Testis (tissue), 3 donors: ENCODE measurements around the gene GRIK5. TPM values are rescaled to one million over a fixed set of nuclear protein-coding genes. Genes with fewer than 3 reads are reported as not detected.
A peak's percentile ranks its signal among the peaks of the same experiment; 100 is the strongest.

ENCODE experiments used
- DNase-seq: peaks from one replicate; pipeline ENCODE4 v3.0.0-alpha.2; 2019
- H3K27ac ChIP-seq, 2 donors: fragments of 200-600 bp; sonication (generic); one replicate each; pipeline ENCODE4 v1.5.1; 2019
- H3K27me3 ChIP-seq: fragments of 200-600 bp; sonication (generic); one replicate; pipeline ENCODE4 v1.5.1; 2019
- H3K36me3 ChIP-seq: fragments of 200-600 bp; sonication (generic); one replicate; pipeline ENCODE4 v1.5.1; 2017; ENCODE audit warnings: low read depth; ENCODE audit errors: missing control alignments
- H3K4me1 ChIP-seq: fragments of 200-600 bp; sonication (generic); one replicate; pipeline ENCODE4 v1.5.1; 2019
- H3K4me3 ChIP-seq, 2 donors: fragments of 200-600 bp; sonication (generic); one replicate each; pipeline ENCODE4 v1.5.1; 2017 to 2019
- H3K9me3 ChIP-seq: fragments of 200-600 bp; sonication (generic); one replicate; pipeline ENCODE4 v1.5.1; 2017
- POLR2A ChIP-seq: fragments of 450-650 bp; IDR thresholded peaks from one replicate; pipeline ENCODE4 v1.6.1; 2017; ENCODE audit warnings: antibody characterized with exemption, mild to moderate bottlenecking, moderate library complexity
- WGBS, 2 donors: methylation state at CpG; one replicate each; pipeline ENCODE4 v1.1.5; 2018; 5-methylcytosine and 5-hydroxymethylcytosine counted together
- intact Hi-C: fragments of 100-400 bp; cut with DNase I; formaldehyde crosslinking; loops from one replicate; pipeline ENCODE4 v1.15.1; 2023; ENCODE audit warnings: low total_unique reads
- polyA plus RNA-seq: library from polyadenylated mRNA; stranded (reverse); fragments of 350-450 nt; fragmentation: Illumina TruSeq; extraction: RNeasy Lipid Tissue Mini Kit (QIAGEN cat#74804); gene quantifications from one replicate; pipeline ENCODE4 v1.2.3, GENCODE V29; 2014; ENCODE audit warnings: low read depth, low replicate concordance; ENCODE audit not compliant: insufficient read depth
- total RNA-seq, 2 donors: library from RNA; depleted of rRNA; stranded (reverse); fragments of >200 nt; gene quantifications; one replicate each; pipeline ENCODE4 v1.2.3, GENCODE V29; 2016
- TF ChIP-seq, protein P1 (sequence below), 3 experiments: fragments of 450-650 bp in 2 of 3; fragments of 200-600 bp in 1 of 3; sonication (generic) in 1 of 3; IDR thresholded peaks; one replicate each; pipeline ENCODE4 v1.5.1; 2016 to 2019; ENCODE audit warnings: antibody characterized with exemption in 3 of 3, mild to moderate bottlenecking in 2 of 3, moderate library complexity in 1 of 3

GRIK5 gene
- total and polyA plus RNA-seq, 3 donors from 2014 or later: 31.7 to 87.4 (median 43.8) TPM

DNA sequence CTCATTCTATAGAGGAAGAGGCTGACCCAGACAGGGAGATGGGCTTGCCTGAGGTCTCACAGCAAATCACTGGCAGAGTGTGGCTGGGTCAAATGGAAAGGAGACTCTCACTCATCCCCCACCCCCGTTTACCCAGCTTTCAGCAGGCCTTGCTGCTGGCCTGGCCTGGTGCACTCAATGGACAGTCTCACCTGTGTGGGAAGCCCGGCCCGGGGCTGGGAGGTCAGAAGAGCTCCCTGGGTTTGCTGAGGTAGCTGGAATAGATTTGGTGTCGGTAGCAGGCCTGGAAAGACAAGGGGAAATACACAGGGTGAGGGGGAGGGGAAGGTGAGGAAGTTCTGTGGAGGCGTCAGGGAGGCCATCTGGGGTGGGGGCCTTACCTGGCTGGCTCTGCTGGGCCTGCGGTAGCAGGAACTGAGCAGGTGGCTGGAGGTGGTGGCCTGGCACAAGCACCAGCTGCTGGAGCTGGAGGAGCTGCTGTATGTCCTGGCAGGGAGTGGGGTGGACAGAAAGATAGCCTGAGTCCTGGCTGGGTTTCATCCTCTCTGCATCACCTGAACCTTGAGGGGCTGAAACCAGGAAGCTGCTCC, 29.4 kb upstream of the GRIK5 start:
- Histone ChIP-seq H3K27me3 (no peaks in the 10 kb centered on the region), H3K4me1 (no peaks in the 10 kb centered on the region), H3K36me3 (no peaks in the 10 kb centered on the region), H3K4me3 (no peak overlapping the region), H3K27ac (no peak overlapping the region), H3K9me3 (no peaks in the 10 kb centered on the region)
- TF ChIP-seq, protein P1, sequence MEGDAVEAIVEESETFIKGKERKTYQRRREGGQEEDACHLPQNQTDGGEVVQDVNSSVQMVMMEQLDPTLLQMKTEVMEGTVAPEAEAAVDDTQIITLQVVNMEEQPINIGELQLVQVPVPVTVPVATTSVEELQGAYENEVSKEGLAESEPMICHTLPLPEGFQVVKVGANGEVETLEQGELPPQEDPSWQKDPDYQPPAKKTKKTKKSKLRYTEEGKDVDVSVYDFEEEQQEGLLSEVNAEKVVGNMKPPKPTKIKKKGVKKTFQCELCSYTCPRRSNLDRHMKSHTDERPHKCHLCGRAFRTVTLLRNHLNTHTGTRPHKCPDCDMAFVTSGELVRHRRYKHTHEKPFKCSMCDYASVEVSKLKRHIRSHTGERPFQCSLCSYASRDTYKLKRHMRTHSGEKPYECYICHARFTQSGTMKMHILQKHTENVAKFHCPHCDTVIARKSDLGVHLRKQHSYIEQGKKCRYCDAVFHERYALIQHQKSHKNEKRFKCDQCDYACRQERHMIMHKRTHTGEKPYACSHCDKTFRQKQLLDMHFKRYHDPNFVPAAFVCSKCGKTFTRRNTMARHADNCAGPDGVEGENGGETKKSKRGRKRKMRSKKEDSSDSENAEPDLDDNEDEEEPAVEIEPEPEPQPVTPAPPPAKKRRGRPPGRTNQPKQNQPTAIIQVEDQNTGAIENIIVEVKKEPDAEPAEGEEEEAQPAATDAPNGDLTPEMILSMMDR (IDR thresholded peaks at IDR 0.05): no peak
- intact Hi-C loops: no loop called here
- DNase-seq: no peak
- WGBS, 2 donors: 74 to 77% methylated on average over 6 of the region's 6 CpGs

DNA sequence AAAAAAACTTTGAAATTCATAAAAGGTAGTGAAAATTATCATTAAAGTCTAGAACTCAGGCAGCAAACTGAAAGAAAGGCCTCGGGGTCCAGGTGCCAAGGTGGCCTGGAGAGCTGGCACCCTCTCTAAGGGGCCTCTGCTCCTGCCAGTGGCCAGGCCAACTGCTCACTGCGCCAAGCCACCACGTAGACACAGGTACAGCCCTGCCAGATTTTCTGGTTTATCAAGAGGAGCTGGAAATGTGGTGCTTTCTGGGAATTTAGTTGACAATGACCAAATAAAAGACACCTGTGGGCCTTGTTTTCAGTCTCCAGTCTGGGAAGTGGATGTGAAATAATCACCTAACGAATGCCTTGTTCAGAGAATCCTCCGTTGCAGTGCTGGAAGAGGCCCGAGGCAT, 28.8 kb upstream of the GRIK5 start:
- intact Hi-C loops: no loop called here
- DNase-seq: no peak
- 81 to 92% methylated on average over 6 of the region's 6 CpGs for WGBS, 2 donors
- H3K4me3 ChIP-seq: no peak overlapping the region
- TF ChIP-seq, protein P1 (IDR thresholded peaks at IDR 0.05): no peak
- TF ChIP-seq POLR2A: no peak
- H3K9me3 ChIP-seq: no peaks in the 10 kb centered on the region
- H3K27me3 ChIP-seq: no peaks in the 10 kb centered on the region
- no peak overlapping the region for H3K27ac ChIP-seq
- no peaks in the 10 kb centered on the region for H3K4me1 ChIP-seq
- no peaks in the 10 kb centered on the region for H3K36me3 ChIP-seq

DNA sequence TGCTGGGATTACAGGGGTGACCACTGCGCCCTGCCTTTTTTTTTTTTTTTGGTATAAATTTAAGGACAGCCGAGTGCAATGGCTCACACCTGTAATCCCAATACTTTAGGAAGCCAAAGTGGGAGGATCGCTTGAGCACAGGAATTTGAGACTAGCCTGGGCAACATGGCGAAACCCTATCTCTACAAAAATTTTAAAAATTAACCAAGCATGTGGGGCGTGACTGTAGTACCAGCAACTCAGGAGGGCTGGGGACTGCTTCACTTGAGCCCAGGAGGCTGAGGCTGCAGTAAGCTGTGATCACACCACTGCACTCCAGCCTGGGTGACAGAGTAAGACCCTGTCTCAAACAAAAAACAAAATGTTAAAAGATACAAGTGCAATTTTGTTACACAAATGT, 27.5 kb upstream of the GRIK5 start:
- intact Hi-C loops: no loop called here
- no peak for TF ChIP-seq POLR2A
- TF ChIP-seq, protein P1 (IDR thresholded peaks at IDR 0.05): no peak
- H3K27me3 ChIP-seq: no peaks in the 10 kb centered on the region
- no peak for DNase-seq
- no peaks in the 10 kb centered on the region for H3K4me1 ChIP-seq
- H3K4me3 ChIP-seq: no peak overlapping the region
- no peak overlapping the region for H3K27ac ChIP-seq
- no peaks in the 10 kb centered on the region for H3K9me3 ChIP-seq
- WGBS, 2 donors: 86 to 96% methylated on average over 5 of the region's 5 CpGs
- H3K36me3 ChIP-seq: no peaks in the 10 kb centered on the region

DNA sequence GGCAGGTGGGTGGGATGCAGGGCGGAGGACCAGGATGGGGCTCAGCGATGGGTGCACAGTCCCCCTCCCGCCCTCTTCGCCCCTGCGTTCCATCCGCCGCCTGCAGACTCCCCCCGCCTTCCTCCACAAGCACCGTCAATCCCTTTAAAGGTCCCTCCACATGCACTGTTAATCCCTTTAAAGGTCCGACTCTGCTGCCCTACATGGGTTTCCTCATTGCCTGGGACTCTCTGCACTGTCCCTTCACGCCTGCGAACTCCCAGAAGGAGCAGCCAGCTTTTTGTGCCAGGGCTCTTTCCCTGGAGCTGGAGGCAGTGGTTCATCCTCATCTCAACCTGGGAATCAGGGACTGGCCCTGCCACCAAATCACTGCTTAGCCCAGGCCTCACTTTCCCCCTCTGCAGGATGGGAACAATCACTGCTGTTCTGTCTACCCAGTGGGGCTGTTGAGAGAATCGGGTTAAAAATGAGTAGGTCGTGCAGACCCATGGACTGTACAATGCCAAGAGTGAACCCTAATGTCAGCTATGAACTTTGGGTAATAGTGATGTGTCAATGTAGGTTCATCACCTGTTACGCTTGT, 26.3 kb upstream of the GRIK5 start:
- H3K9me3 ChIP-seq: no peaks in the 10 kb centered on the region
- no peaks in the 10 kb centered on the region for H3K4me1 ChIP-seq
- intact Hi-C loops: no loop called here
- peak overlapping the region in 1 of 2 donors; percentile 43 for H3K4me3 ChIP-seq
- H3K36me3 ChIP-seq: no peaks in the 10 kb centered on the region
- DNase-seq: no peak
- TF ChIP-seq, protein P1 (IDR thresholded peaks at IDR 0.05): no peak
- no peak for TF ChIP-seq POLR2A
- H3K27me3 ChIP-seq: no peaks in the 10 kb centered on the region
- H3K27ac ChIP-seq: no peak overlapping the region
- 32 to 36% methylated on average over 13 to 15 of the region's 15 CpGs for WGBS, 2 donors

DNA sequence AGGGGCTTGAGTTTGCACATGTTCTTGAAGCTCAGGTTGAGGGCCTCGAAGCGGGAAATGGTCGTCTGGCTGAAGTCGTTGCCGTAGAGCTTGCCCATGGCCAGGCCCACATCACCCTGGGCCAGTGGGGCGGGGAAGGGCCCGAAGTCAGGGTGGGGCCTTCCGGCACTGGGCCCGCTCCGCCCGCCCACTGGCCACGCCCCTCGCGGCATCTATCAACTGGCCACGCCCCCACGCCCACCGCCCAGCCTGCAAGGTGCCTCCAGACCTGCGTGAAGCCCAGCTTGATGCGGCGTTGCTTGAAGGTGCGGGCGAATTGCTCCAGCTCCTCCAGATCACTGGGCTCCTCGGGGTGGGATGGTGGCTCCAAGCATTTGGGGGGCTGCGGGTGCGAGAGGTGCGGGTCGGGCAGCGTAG, 25.8 kb upstream of the GRIK5 start:
- H3K27me3 ChIP-seq: no peaks in the 10 kb centered on the region
- 0 to 22% methylated on average over 1 to 28 of the region's 28 CpGs for WGBS, 2 donors
- no peak for TF ChIP-seq POLR2A
- TF ChIP-seq, protein P1 (IDR thresholded peaks at IDR 0.05): no peak
- peak; percentile 74 for DNase-seq
- H3K4me3 ChIP-seq: peak overlapping the region in 1 of 2 donors; percentile 43
- H3K9me3 ChIP-seq: no peaks in the 10 kb centered on the region
- no peak overlapping the region for H3K27ac ChIP-seq
- no peaks in the 10 kb centered on the region for H3K36me3 ChIP-seq
- intact Hi-C loops: no loop called here
- H3K4me1 ChIP-seq: no peaks in the 10 kb centered on the region
